GM12891 (cell line): ENCODE measurements around the gene BABAM2.
"Not testable (repeated sequence)": the region's sequence is repeated elsewhere in the genome, so short reads cannot be mapped to it uniquely, and the experiment has no call there.

ENCODE experiments used
- DNase-seq: peaks from one replicate; pipeline ENCODE4 v3.0.0; 2011; ENCODE audit warnings: low spot score; ENCODE audit not compliant: insufficient read length
- FAIRE-seq: peaks from 2 replicates; lab custom pipeline; 2011; peaks lifted over from hg19 to GRCh38; lab: Jason Lieb, UNC
- PAX5 ChIP-seq: IDR thresholded peaks from 2 replicates; pipeline ENCODE4 v1.6.1; 2011; ENCODE audit warnings: low read length, moderate library complexity, mild to moderate bottlenecking; ENCODE audit not compliant: insufficient read depth, severe bottlenecking
- POLR2A ChIP-seq: IDR thresholded peaks from 2 replicates; pipeline ENCODE4 v1.6.1; 2011; ENCODE audit warnings: low read depth, low read length, control low read depth
- POLR2AphosphoS5 ChIP-seq: IDR thresholded peaks from 2 replicates; pipeline ENCODE4 v1.6.1; 2011; ENCODE audit warnings: low read depth, low read length, control low read depth
- POU2F2 ChIP-seq: IDR thresholded peaks from 2 replicates; pipeline ENCODE4 v1.6.1; 2011; ENCODE audit warnings: low read depth, mild to moderate bottlenecking, control low read depth, low read length, moderate library complexity
- SPI1 ChIP-seq: IDR thresholded peaks from 2 replicates; pipeline ENCODE4 v1.6.1; 2011; ENCODE audit warnings: low read depth, low read length, control low read depth
- TAF1 ChIP-seq: IDR thresholded peaks from 2 replicates; pipeline ENCODE4 v1.6.1; 2011; ENCODE audit warnings: low read depth, low read length, control low read depth

BABAM2 gene

DNA sequence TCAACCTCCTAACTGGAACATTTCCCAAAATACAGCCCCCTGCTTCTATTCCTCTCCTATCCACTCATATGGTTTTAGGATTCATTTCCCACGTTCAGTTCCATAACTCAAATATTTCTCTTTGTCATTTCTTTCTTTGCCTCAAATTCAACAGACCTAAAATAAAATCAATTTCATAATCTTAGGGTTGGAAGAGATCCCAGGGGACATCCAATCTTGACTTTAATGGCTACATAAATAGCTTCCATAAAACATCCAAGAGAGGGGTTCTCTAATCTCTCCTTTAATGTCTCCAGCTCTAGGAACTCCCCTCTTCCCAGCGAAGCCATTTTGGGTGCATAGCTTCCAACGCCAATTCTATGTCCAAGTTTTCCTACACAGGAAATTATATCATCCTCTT is 34.1 kb upstream of the BABAM2 start:
- TF ChIP-seq SPI1 (no peak), POLR2A (no peak)
- FAIRE-seq (no peak), DNase-seq (no peak)

GRCh38 chr2:27856956-27857355 is 33.6 kb upstream of the BABAM2 start:
- TF ChIP-seq POLR2AphosphoS5 (no peak), TAF1 (no peak), POU2F2 (no peak), POLR2A (no peak), SPI1 (no peak), PAX5 (no peak)
- DNase-seq (no peak), FAIRE-seq (no peak)

DNA sequence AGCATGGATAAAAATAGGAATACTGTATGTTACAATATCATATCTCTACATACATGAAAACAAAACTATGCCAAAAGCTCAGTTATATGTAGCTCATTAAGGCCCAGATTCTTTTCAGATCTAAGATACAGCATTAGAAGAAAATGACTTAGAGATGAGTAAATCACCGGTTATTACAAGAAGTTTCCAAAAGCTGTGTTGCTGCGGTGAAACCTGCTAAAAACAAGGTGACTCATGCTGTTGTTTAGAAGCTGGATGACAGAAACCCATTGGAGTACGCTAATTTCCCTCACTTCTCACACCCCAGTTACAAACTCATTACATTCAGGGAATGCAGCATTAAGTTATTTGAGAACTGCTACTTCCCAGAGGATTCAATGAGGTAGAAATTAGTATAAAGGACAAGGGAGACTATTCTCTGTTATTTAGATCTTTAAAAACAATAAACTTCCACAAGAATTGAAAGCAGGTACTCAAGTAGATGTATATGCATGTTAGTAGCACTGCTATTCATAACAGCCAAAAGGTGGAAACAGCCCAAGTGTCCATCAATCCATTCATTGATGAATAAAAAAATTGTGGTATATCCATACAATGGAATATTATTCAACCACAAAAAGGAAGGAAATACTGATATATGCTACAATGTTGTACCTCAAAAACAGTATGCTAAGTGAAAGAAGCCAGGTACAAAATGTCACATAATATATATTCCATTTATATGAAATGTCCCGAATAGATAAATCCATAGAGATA is 32.9 kb upstream of the BABAM2 start:
- TF ChIP-seq TAF1 (no peak), POU2F2 (no peak), POLR2A (no peak), PAX5 (no peak), POLR2AphosphoS5 (no peak), SPI1 (no peak)
- no peak for FAIRE-seq
- no peak for DNase-seq

DNA sequence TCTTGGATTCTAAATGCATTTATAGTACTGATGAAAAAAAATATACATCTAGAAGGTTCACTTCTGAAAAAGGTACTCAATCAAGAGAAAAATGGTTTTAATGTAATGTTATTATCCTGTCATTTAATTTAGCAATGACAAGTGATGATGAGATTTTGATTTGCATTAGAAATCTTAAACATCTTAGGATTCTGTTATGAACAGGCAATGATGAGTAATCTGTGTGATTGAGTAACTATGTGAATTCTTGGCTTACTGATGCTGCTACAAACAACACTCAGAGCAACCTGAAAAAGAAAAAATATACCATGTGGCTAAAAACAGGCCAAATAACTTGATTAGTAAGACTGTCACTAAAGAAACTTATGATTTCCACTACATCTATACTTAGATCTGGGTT is 30.4 kb upstream of the BABAM2 start:
- TF ChIP-seq PAX5 = no peak
- TF ChIP-seq POLR2AphosphoS5 = no peak
- no peak for TF ChIP-seq POU2F2
- no peak for TF ChIP-seq TAF1
- no peak for TF ChIP-seq SPI1
- no peak for TF ChIP-seq POLR2A
- DNase-seq (no peak), FAIRE-seq (no peak)

- no peak for FAIRE-seq
- DNase-seq = no peak
- TF ChIP-seq POLR2AphosphoS5 (no peak), POLR2A (no peak), PAX5 (no peak), POU2F2 (no peak)
Measured at GRCh38 chr2:27863146-27863545, 27.4 kb upstream of the BABAM2 start.

- not testable (repeated sequence) for FAIRE-seq, DNase-seq
Measured at GRCh38 chr2:27863955-27864354, 26.6 kb upstream of the BABAM2 start.

- FAIRE-seq (no peak), DNase-seq (no peak)
- TF ChIP-seq POU2F2 (no peak), SPI1 (no peak), PAX5 (no peak), POLR2A (no peak), TAF1 (no peak), POLR2AphosphoS5 (no peak)
Measured at GRCh38 chr2:27866237-27866636, 24.3 kb upstream of the BABAM2 start.

- DNase-seq (no peak), FAIRE-seq (no peak)
- TF ChIP-seq POLR2AphosphoS5 (no peak), POU2F2 (no peak), SPI1 (no peak), POLR2A (no peak), PAX5 (no peak), TAF1 (no peak)
Measured at GRCh38 chr2:27869763-27870162, 20.8 kb upstream of the BABAM2 start.

DNA sequence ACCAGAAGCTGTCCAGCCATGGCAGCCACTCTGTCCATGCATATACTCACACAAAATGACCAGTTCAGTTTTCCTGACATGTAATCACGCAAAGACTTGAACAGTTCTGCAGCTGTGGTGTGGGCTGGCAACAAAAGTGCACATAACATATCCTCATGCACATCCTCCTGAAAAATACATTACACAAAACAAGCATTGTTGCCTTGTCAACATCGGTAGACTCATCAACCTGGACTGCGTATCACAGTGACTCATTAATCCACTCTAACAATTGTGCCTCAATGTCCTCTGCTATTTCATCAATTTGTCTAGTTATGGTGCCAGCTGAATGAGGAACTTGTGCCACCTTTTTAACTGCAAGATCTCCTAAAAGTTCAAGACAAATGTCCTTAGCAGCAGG is 19.8 kb upstream of the BABAM2 start:
- DNase-seq = no peak
- FAIRE-seq = no peak
- no peak for TF ChIP-seq TAF1
- no peak for TF ChIP-seq POLR2A
- no peak for TF ChIP-seq POLR2AphosphoS5
- TF ChIP-seq POU2F2 = no peak
- no peak for TF ChIP-seq SPI1
- TF ChIP-seq PAX5 = no peak

GRCh38 chr2:27871802-27872201 is 18.7 kb upstream of the BABAM2 start:
- DNase-seq (no peak), FAIRE-seq (no peak)
- TF ChIP-seq POLR2AphosphoS5 (no peak), SPI1 (no peak), POLR2A (no peak), TAF1 (no peak), POU2F2 (no peak), PAX5 (no peak)

DNA sequence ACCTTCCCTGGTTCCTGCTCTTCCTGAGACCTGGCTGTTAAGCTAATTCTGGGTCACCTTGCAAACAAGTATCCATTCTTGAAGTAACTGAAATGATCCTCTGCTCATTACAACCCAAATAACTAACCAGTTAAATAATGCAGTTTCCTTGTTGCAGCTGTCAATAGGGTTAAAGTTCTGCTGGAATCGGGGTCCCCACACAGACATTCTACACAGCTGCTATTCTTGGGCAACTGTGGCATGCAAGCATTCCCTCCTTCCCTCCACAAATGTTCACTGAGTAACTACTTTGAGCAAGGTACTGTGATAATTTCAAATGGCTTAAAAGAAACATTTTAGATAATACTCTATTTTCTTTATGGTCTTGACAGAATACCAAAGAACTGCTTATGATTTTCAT is 17.4 kb upstream of the BABAM2 start:
- no peak for TF ChIP-seq PAX5
- no peak for TF ChIP-seq TAF1
- no peak for TF ChIP-seq POU2F2
- no peak for TF ChIP-seq POLR2A
- TF ChIP-seq POLR2AphosphoS5 = no peak
- TF ChIP-seq SPI1 = no peak
- FAIRE-seq = no peak

More for the DNA sequence above, 17.4 kb upstream of the BABAM2 start:
- DNase-seq = no peak
